SK-N-SH treated with all-trans-retinoic acid at 6 μM for 48 hours (cell line): ENCODE results near the gene SVOPL.

Experiments
- ATAC-seq: fragments of 200-7000 bp; cut with Tn5 transposase; 3 replicates; pipeline ENCODE4 v1.9.1; 2020; ENCODE audit warnings: mild to moderate bottlenecking, moderate library complexity
- ARNTL ChIP-seq: fragments of 450-650 bp; formaldehyde crosslinking; IDR thresholded peaks from 2 replicates; pipeline ENCODE4 v1.5.0; 2020; ENCODE audit warnings: low read depth, mild to moderate bottlenecking, moderate library complexity, borderline replicate concordance
- BACH2 ChIP-seq: fragments of 250-450 bp; sonication (Bioruptor Pico); IDR thresholded peaks from 2 replicates; pipeline ENCODE4 v1.9.0; 2021; ENCODE audit warnings: mild to moderate bottlenecking, borderline replicate concordance
- CREB5 ChIP-seq: fragments of 250-450 bp; sonication (Bioruptor Pico); IDR thresholded peaks from 2 replicates; pipeline ENCODE4 v1.5.1; 2020; ENCODE audit warnings: low read depth, mild to moderate bottlenecking, moderate library complexity
- CSDC2 ChIP-seq: fragments of 250-450 bp; sonication (Bioruptor Pico); IDR thresholded peaks from 2 replicates; pipeline ENCODE4 v1.5.0; 2020; ENCODE audit warnings: mild to moderate bottlenecking, moderate library complexity
- CSRNP3 ChIP-seq: fragments of 250-450 bp; sonication (Bioruptor Pico); IDR thresholded peaks from 2 replicates; pipeline ENCODE4 v1.5.1; 2021; ENCODE audit warnings: mild to moderate bottlenecking, moderate library complexity
- ESRRG ChIP-seq: fragments of 250-450 bp; sonication (Bioruptor Pico); IDR thresholded peaks from 2 replicates; pipeline ENCODE4 v1.6.1; 2021; ENCODE audit warnings: mild to moderate bottlenecking
- GLIS3 ChIP-seq: fragments of 250-450 bp; sonication (Bioruptor Pico); IDR thresholded peaks from 2 replicates; pipeline ENCODE4 v1.5.0; 2020; ENCODE audit warnings: mild to moderate bottlenecking, moderate library complexity
- OSR1 ChIP-seq: fragments of 250-450 bp; sonication (Bioruptor Pico); IDR thresholded peaks from 2 replicates; pipeline ENCODE4 v1.8.0; 2022; ENCODE audit warnings: moderate library complexity, mild to moderate bottlenecking, inconsistent platforms
- PPARA ChIP-seq: fragments of 250-450 bp; sonication (Bioruptor Pico); IDR thresholded peaks from 2 replicates; pipeline ENCODE4 v1.5.0; 2020; ENCODE audit warnings: mild to moderate bottlenecking, borderline replicate concordance
- RARB ChIP-seq: fragments of 250-450 bp; sonication (Bioruptor Pico); IDR thresholded peaks from 2 replicates; pipeline ENCODE4 v1.8.0; 2021; ENCODE audit warnings: mild to moderate bottlenecking, moderate library complexity
- TCF4 ChIP-seq: fragments of 250-450 bp; sonication (Bioruptor Pico); IDR thresholded peaks from 2 replicates; pipeline ENCODE4 v1.8.0; 2021; ENCODE audit warnings: mild to moderate bottlenecking, moderate library complexity, borderline replicate concordance
- TOX ChIP-seq: fragments of 250-450 bp; sonication (Bioruptor Pico); IDR thresholded peaks from 2 replicates; pipeline ENCODE4 v1.8.0; 2021; ENCODE audit warnings: mild to moderate bottlenecking, moderate library complexity, borderline replicate concordance
- TSHZ2 ChIP-seq: fragments of 250-450 bp; sonication (Bioruptor Pico); IDR thresholded peaks from 2 replicates; pipeline ENCODE4 v1.5.0; 2020; ENCODE audit warnings: mild to moderate bottlenecking, moderate library complexity
- ZC3H10 ChIP-seq: fragments of 250-450 bp; sonication (Bioruptor Pico); IDR thresholded peaks from 2 replicates; pipeline ENCODE4 v1.5.1; 2021; ENCODE audit warnings: mild to moderate bottlenecking, moderate library complexity
- ZFP3 ChIP-seq: fragments of 250-450 bp; sonication (Bioruptor Pico); IDR thresholded peaks from 2 replicates; pipeline ENCODE4 v1.5.0; 2020; ENCODE audit warnings: mild to moderate bottlenecking, moderate library complexity
- ZNF565 ChIP-seq: fragments of 450-650 bp; formaldehyde crosslinking; conservative IDR thresholded peaks from 2 replicates; pipeline ENCODE4 v1.5.0; 2020; ENCODE audit warnings: low read depth, mild to moderate bottlenecking, moderate library complexity
- ZNF8 ChIP-seq: fragments of 450-650 bp; formaldehyde crosslinking; IDR thresholded peaks from 2 replicates; pipeline ENCODE4 v1.5.0; 2020; ENCODE audit warnings: mild to moderate bottlenecking, moderate library complexity
- TF ChIP-seq, protein P1 (sequence below): fragments of 250-450 bp; sonication (Bioruptor Pico); IDR thresholded peaks from 2 replicates; pipeline ENCODE4 v1.8.0; 2021; ENCODE audit warnings: low read depth, mild to moderate bottlenecking, moderate library complexity, borderline replicate concordance
- TF ChIP-seq, protein P2 (sequence below): fragments of 250-450 bp; sonication (Bioruptor Pico); IDR thresholded peaks from 2 replicates; pipeline ENCODE4 v1.8.0; 2020; ENCODE audit warnings: mild to moderate bottlenecking, moderate library complexity, borderline replicate concordance

Gene SVOPL

DNA sequence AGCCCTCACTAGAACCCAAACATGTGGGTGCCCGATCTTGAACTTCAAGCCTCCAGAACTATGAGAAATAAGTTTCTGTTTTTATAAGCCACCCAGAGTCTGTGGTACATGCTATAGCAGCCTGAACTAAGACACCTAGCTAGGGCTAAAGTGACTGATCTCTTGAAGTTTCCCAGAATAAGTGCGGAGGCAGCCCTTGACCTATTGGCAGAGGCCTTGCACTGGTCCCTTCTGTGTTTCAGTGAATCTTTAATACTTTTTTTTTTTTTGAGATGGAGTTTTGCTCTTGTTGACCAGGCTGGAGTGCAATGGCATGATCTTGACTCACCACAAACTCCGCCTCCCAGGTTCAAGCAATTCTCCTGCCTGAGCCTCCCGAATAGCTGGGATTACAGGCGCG, 85.1 kb downstream of the SVOPL start:
- TF ChIP-seq TOX (no peak), ARNTL (no peak), ZNF565 (CRISPR knock-in tag) (no peak), ZFP3 (CRISPR knock-in tag) (no peak), GLIS3 (CRISPR knock-in tag) (no peak), TCF4 (CRISPR knock-in tag) (no peak), CSDC2 (CRISPR knock-in tag) (no peak), OSR1 (CRISPR knock-in tag) (no peak), ZC3H10 (CRISPR knock-in tag) (no peak), CREB5 (no peak), ESRRG (no peak), ZNF8 (no peak), TSHZ2 (CRISPR knock-in tag) (no peak), CSRNP3 (no peak), BACH2 (CRISPR knock-in tag) (no peak), PPARA (no peak), RARB (CRISPR knock-in tag) (no peak)
- TF ChIP-seq, protein P1, sequence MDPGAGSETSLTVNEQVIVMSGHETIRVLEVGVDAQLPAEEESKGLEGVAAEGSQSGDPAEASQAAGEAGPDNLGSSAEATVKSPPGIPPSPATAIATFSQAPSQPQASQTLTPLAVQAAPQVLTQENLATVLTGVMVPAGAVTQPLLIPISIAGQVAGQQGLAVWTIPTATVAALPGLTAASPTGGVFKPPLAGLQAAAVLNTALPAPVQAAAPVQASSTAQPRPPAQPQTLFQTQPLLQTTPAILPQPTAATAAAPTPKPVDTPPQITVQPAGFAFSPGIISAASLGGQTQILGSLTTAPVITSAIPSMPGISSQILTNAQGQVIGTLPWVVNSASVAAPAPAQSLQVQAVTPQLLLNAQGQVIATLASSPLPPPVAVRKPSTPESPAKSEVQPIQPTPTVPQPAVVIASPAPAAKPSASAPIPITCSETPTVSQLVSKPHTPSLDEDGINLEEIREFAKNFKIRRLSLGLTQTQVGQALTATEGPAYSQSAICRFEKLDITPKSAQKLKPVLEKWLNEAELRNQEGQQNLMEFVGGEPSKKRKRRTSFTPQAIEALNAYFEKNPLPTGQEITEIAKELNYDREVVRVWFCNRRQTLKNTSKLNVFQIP (CRISPR knock-in tag): no peak
- TF ChIP-seq, protein P2, sequence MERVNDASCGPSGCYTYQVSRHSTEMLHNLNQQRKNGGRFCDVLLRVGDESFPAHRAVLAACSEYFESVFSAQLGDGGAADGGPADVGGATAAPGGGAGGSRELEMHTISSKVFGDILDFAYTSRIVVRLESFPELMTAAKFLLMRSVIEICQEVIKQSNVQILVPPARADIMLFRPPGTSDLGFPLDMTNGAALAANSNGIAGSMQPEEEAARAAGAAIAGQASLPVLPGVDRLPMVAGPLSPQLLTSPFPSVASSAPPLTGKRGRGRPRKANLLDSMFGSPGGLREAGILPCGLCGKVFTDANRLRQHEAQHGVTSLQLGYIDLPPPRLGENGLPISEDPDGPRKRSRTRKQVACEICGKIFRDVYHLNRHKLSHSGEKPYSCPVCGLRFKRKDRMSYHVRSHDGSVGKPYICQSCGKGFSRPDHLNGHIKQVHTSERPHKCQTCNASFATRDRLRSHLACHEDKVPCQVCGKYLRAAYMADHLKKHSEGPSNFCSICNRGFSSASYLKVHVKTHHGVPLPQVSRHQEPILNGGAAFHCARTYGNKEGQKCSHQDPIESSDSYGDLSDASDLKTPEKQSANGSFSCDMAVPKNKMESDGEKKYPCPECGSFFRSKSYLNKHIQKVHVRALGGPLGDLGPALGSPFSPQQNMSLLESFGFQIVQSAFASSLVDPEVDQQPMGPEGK: no peak
- TF ChIP-seq, all 23 proteins: peak for 0
- no peak for ATAC-seq

DNA sequence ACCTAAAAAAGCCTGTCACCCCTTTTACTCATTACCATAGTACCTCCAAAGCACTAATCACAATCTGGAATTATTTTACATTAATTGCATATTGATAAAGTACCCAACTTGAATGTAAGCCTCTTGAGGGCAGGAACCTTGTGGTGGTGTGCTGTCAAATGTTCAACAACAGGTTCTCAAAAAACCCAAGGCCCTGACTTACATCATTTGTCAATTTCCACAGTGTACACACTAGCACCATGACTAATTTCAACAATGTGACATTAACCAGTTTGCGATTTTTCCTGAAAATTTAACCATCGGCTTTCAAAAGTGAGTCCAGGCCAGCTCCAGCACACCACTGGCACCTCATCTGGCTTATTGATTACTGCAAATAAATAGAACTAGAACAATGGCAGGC, 87.5 kb downstream of the SVOPL start:
- ATAC-seq: no peak
- TF ChIP-seq ZNF8 (no peak), ZNF565 (CRISPR knock-in tag) (no peak), PPARA (no peak)

DNA sequence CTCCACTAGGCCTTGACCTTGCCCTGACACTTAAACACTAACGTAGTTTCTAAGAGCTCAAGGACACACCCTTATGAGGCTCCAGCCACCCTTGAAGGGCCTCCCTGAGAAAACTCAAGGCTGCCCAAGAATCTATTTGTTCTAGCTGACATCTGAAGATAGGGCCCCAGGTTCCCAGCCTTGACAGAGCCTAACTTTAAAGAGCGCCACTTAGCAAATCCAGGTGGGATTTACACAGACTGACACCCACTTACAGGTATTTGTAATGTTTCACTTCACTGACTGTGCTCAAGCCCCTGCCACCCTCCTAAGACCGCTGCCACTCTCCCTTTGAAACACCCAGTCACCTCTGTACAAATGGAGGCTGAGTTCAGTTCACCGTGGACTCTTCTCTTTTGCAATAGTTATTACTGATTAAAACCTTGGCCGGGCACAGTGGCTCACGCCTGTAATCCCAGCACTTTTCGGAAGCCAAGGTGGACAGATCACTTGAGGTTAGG, 90.4 kb downstream of the SVOPL start:
- ATAC-seq: no peak
- no peak for TF ChIP-seq BACH2 (CRISPR knock-in tag)
- TF ChIP-seq, protein P2: no peak
- no peak for TF ChIP-seq CREB5
- TF ChIP-seq ZC3H10 (CRISPR knock-in tag): no peak
- TF ChIP-seq CSRNP3: no peak
- TF ChIP-seq TOX: no peak
- TF ChIP-seq TSHZ2 (CRISPR knock-in tag): no peak
- TF ChIP-seq OSR1 (CRISPR knock-in tag): no peak
- no peak for TF ChIP-seq ZNF8
- TF ChIP-seq TCF4 (CRISPR knock-in tag): no peak
- TF ChIP-seq RARB (CRISPR knock-in tag): no peak
- TF ChIP-seq ZFP3 (CRISPR knock-in tag): no peak
- TF ChIP-seq ARNTL: no peak
